HUES64 (cell line): ENCODE results near the gene TMEM185A.
"Not testable (repeated sequence)": the region's sequence is repeated elsewhere in the genome, so short reads cannot be mapped to it uniquely, and the experiment has no call there.

Experiments used
- H3K27ac ChIP-seq: 2 replicates; pipeline ENCODE4 v1.7.0; 2013; ENCODE audit warnings: low read depth, low read length, inconsistent platforms
- H3K27me3 ChIP-seq: 2 replicates; pipeline ENCODE4 v1.6.1; 2013; ENCODE audit warnings: mild to moderate bottlenecking, low read length; ENCODE audit not compliant: insufficient read depth
- H3K36me3 ChIP-seq: 2 replicates; pipeline ENCODE4 v1.6.1; 2013; ENCODE audit warnings: mild to moderate bottlenecking, low read length; ENCODE audit not compliant: insufficient read depth
- H3K4me1 ChIP-seq: 2 replicates; pipeline ENCODE4 v1.6.1; 2013; ENCODE audit warnings: mild to moderate bottlenecking, low read length, moderate library complexity; ENCODE audit not compliant: insufficient read depth
- H3K4me3 ChIP-seq: 2 replicates; pipeline ENCODE4 v1.5.1; 2013; ENCODE audit warnings: mild to moderate bottlenecking, low read length, moderate library complexity
- H3K9ac ChIP-seq: 2 replicates; pipeline ENCODE4 v1.6.1; 2013; ENCODE audit warnings: mild to moderate bottlenecking, low read depth, low read length
- H3K9me3 ChIP-seq: 2 replicates; pipeline ENCODE4 v1.6.1; 2013; ENCODE audit warnings: low read depth, low read length; ENCODE audit not compliant: insufficient read depth
- WGBS: fragments of 150-250, 120-280 bp; methylation state at CpG from one replicate; pipeline ENCODE4 v1.1.7; 2013; ENCODE audit warnings: missing lambda C conversion rate; 5-methylcytosine and 5-hydroxymethylcytosine counted together

TMEM185A gene

DNA sequence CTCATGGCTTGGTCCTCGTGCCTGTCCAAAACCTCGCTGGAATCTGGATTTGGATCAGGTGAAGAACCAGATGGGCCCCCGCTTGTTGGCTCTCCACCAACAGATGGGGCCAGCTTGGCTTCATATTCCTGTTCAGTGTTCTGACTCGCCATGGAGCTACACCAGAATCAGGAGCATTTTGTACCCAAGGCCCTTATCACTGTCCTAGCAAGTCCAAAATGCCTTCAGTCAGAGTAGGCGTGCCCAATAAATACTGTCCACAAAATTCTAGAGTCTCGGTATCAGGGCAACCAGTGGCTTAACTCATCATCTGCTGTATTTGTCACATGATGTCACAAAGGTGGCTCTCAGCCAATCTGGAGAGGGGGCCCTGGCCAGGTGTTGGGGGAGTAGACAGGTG is 81.9 kb downstream of the TMEM185A start, which contains the start of gene HSFX3:
HSFX3 (minus strand) TSS at position 224 of the 400 bp plus-strand sequence; CDS start at position 152, 72 bp downstream.
- not testable (repeated sequence) for H3K9ac ChIP-seq, H3K4me3 ChIP-seq, H3K27ac ChIP-seq, H3K9me3 ChIP-seq, H3K27me3 ChIP-seq, H3K4me1 ChIP-seq, H3K36me3 ChIP-seq
- no CpG with 5 or more reads among the region's 6 CpGs for WGBS

DNA sequence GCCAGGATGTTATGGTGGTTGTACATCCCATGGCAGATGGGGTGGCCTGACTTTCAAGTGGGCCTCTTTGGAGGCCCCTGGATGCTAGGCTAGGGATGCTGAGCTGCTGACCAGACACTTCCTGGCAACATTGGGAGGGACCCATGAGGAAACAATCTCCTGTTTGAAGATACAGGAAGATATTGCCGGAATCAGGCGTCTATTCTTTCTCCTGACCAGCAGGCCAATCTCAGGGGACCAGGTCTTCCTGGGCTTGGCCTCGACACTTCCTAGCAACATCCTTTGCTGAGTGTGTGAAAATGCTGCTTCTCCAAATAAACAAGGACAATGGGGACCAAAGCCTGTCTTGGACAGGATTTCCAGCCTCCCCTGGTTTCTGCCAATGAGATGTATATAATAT is 83.8 kb downstream of the TMEM185A start:
- not testable (repeated sequence) for H3K27ac ChIP-seq, H3K27me3 ChIP-seq, H3K4me1 ChIP-seq, H3K9ac ChIP-seq, H3K9me3 ChIP-seq, H3K4me3 ChIP-seq, H3K36me3 ChIP-seq
- no CpG with 5 or more reads among the region's 3 CpGs for WGBS

GRCh38 chrX:149546962-149547361 is 84.6 kb downstream of the TMEM185A start:
- not testable (repeated sequence) for H3K27me3 ChIP-seq, H3K9me3 ChIP-seq, H3K36me3 ChIP-seq, H3K4me1 ChIP-seq, H3K27ac ChIP-seq, H3K4me3 ChIP-seq, H3K9ac ChIP-seq
- 100% methylated on average over 1 of the region's 1 CpG for WGBS
